GM23248 (cell line): ENCODE measurements around the gene PPARGC1A.

Experiments used
- EZH2 ChIP-seq: fragments of 200-600 bp; sonication (generic); IDR thresholded peaks from 2 replicates; pipeline ENCODE4 v1.6.1; 2018; ENCODE audit warnings: antibody characterized with exemption, mild to moderate bottlenecking; ENCODE audit not compliant: insufficient read depth, poor library complexity, severe bottlenecking
- EZH2phosphoT487 ChIP-seq: fragments of 200-600 bp; sonication (generic); IDR thresholded peaks from 2 replicates; pipeline ENCODE4 v1.6.1; 2018; ENCODE audit warnings: antibody characterized with exemption, moderate library complexity, mild to moderate bottlenecking, low read depth; ENCODE audit not compliant: insufficient read depth

GRCh38 chr4:23873717-23874535 is 15.9 kb downstream of the PPARGC1A start:
- TF ChIP-seq EZH2phosphoT487: no peak
- no peak for TF ChIP-seq EZH2
